Panc1 (cell line): ENCODE data around the gene CLMN. TPM values are rescaled to one million over a fixed set of nuclear protein-coding genes. Genes with fewer than 3 reads are reported as not detected.

Experiments used
- ATAC-seq: fragments of 200-7000 bp; cut with Tn5 transposase; 2 replicates; pipeline ENCODE4 v1.9.1; 2020; ENCODE audit warnings: mild to moderate bottlenecking, moderate library complexity
- BruUV-seq: library from RNA; stranded (reverse); fragments of 400-500 nt; replicated peaks from 2 replicates; lab custom pipeline; 2021; lab: Mats Ljungman, UMichigan
- CTCF ChIA-PET: fragments of 300-600 bp; sonication (Branson Sonifier 250); formaldehyde crosslinking; loops from one replicate; lab custom pipeline; 2022; ENCODE audit warnings: antibody characterized with exemption; lab: Charles Lee
- POLR2A ChIA-PET: fragments of 300-600 bp; sonication (Branson Sonifier 250); formaldehyde crosslinking; loops from one replicate; lab custom pipeline; 2022; ENCODE audit warnings: antibody characterized with exemption; lab: Charles Lee
- DNase-seq: peaks from one replicate; pipeline ENCODE4 v3.0.0-alpha.2; 2010; ENCODE audit warnings: low read depth, low spot score
- H3K27ac ChIP-seq: 2 replicates; pipeline ENCODE4 v1.5.1; 2011; ENCODE audit warnings: mild to moderate bottlenecking, low read length, inconsistent platforms
- H3K27me3 ChIP-seq: fragments of 200-500 bp; sonication (Bioruptor generic); 2 replicates; pipeline ENCODE4 v1.6.0; 2014; ENCODE audit warnings: low read length, inconsistent platforms; ENCODE audit not compliant: control insufficient read depth, insufficient read depth
- H3K36me3 ChIP-seq: fragments of 200-500 bp; sonication (Bioruptor generic); 2 replicates; pipeline ENCODE4 v1.5.1; 2014; ENCODE audit warnings: inconsistent platforms, mild to moderate bottlenecking, low read length, moderate library complexity; ENCODE audit not compliant: control insufficient read depth, insufficient read depth
- H3K4me1 ChIP-seq: 2 replicates; pipeline ENCODE4 v1.5.1; 2011; ENCODE audit warnings: inconsistent platforms, mild to moderate bottlenecking, low read length, moderate library complexity; ENCODE audit not compliant: control insufficient read depth, insufficient read depth
- H3K4me3 ChIP-seq, 2 experiments: 2 replicates each; pipeline ENCODE4 v1.5.1; 2011 to 2012; ENCODE audit warnings: low read depth in 2 of 2, low read length in 2 of 2, mild to moderate bottlenecking in 2 of 2, inconsistent platforms in 1 of 2, moderate library complexity in 1 of 2
- H3K9me3 ChIP-seq: fragments of 200-500 bp; sonication (Bioruptor generic); 2 replicates; pipeline ENCODE4 v1.5.1; 2014; ENCODE audit warnings: low read depth, mild to moderate bottlenecking, inconsistent platforms, low read length, moderate library complexity; ENCODE audit not compliant: control insufficient read depth, insufficient read depth
- POLR2AphosphoS5 ChIP-seq: IDR thresholded peaks from 2 replicates; pipeline ENCODE4 v1.6.1; 2012; ENCODE audit warnings: mild to moderate bottlenecking, low read depth, low read length, moderate library complexity
- SIN3A ChIP-seq: IDR thresholded peaks from 2 replicates; pipeline ENCODE4 v1.6.1; 2012; ENCODE audit warnings: low read depth, mild to moderate bottlenecking, low read length, moderate library complexity, borderline replicate concordance; ENCODE audit not compliant: insufficient read depth
- TCF7L2 ChIP-seq: IDR thresholded peaks from 2 replicates; pipeline ENCODE4 v1.6.1; 2011; ENCODE audit warnings: mild to moderate bottlenecking, low read depth, low read length, inconsistent platforms
- in situ Hi-C: cut with HindIII; loops from 2 replicates; pipeline ENCODE4 v1.10.0; 2016; ENCODE audit warnings: low sequenced_read_pairs, low pct_unique_long_range_greater_than_20kb
- intact Hi-C: fragments of 100-400 bp; cut with micrococcal nuclease; formaldehyde crosslinking; loops from one replicate; pipeline ENCODE4 v1.10.0; 2022; ENCODE audit not compliant: unreplicated experiment
- total RNA-seq: library from RNA; stranded (reverse); gene quantifications from one replicate; pipeline ENCODE4 v1.2.1, GENCODE V29; 2021; ENCODE audit not compliant: unreplicated experiment
- TF ChIP-seq, protein P1 (sequence below), 2 experiments: IDR thresholded peaks; 2 replicates each; pipeline ENCODE4 v1.6.1; 2011 to 2012; ENCODE audit warnings: low read depth in 2 of 2, control low read depth in 1 of 2, low read length in 1 of 2, mild to moderate bottlenecking in 1 of 2, moderate library complexity in 1 of 2; ENCODE audit not compliant: insufficient read depth in 1 of 2
- TF ChIP-seq, protein P2 (sequence below): fragments of 450-650 bp; IDR thresholded peaks from 2 replicates; pipeline ENCODE4 v1.5.1; 2017; ENCODE audit warnings: mild to moderate bottlenecking

Gene CLMN
- total RNA-seq, 1 experiment from 2014 or later, result 34.9 TPM

DNA sequence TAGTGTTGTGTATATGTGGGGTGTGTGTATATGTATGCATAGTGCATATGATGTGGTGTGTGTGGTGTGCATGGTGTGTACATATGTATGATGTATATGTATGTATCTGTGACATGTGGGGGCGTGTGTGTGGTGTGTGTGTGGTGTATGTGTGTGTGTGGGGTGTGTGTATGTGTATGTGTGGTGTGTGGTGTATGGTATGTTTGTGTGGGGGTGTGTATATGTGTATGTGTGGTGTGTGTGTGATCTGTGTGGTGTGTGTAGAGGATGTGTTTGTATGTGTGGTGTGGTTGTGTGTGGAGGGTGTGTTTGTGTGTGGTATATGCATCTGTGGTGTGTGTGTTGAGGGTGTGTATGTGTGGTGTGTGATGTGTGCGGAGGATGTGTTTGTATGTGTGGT is 61.6 kb downstream of the CLMN start:
- Histone ChIP-seq H3K4me3 (no peak overlapping the region), H3K9me3 (no peaks in the 10 kb centered on the region), H3K36me3 (no peaks in the 10 kb centered on the region), H3K27ac (no peak overlapping the region), H3K4me1 (peaks cover 26% of the 10 kb centered on the region), H3K27me3 (no peaks in the 10 kb centered on the region)
- intact Hi-C loops, result no loop called here
- POLR2A ChIA-PET, result no interaction called here
- CTCF ChIA-PET, result no interaction called here
- in situ Hi-C loops, result no loop called here
- ATAC-seq (no peak), DNase-seq (no peak)
- no TSS peak for BruUV-seq
- TF ChIP-seq SIN3A (no peak), POLR2AphosphoS5 (no peak), TCF7L2 (no peak)
- TF ChIP-seq, protein P1, sequence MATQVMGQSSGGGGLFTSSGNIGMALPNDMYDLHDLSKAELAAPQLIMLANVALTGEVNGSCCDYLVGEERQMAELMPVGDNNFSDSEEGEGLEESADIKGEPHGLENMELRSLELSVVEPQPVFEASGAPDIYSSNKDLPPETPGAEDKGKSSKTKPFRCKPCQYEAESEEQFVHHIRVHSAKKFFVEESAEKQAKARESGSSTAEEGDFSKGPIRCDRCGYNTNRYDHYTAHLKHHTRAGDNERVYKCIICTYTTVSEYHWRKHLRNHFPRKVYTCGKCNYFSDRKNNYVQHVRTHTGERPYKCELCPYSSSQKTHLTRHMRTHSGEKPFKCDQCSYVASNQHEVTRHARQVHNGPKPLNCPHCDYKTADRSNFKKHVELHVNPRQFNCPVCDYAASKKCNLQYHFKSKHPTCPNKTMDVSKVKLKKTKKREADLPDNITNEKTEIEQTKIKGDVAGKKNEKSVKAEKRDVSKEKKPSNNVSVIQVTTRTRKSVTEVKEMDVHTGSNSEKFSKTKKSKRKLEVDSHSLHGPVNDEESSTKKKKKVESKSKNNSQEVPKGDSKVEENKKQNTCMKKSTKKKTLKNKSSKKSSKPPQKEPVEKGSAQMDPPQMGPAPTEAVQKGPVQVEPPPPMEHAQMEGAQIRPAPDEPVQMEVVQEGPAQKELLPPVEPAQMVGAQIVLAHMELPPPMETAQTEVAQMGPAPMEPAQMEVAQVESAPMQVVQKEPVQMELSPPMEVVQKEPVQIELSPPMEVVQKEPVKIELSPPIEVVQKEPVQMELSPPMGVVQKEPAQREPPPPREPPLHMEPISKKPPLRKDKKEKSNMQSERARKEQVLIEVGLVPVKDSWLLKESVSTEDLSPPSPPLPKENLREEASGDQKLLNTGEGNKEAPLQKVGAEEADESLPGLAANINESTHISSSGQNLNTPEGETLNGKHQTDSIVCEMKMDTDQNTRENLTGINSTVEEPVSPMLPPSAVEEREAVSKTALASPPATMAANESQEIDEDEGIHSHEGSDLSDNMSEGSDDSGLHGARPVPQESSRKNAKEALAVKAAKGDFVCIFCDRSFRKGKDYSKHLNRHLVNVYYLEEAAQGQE (IDR thresholded peaks at IDR 0.05; ENCODE audit: insufficient read depth in 1 of 2, low read depth in 2 of 2, low read length in 1 of 2), result no peak
- TF ChIP-seq, protein P2, sequence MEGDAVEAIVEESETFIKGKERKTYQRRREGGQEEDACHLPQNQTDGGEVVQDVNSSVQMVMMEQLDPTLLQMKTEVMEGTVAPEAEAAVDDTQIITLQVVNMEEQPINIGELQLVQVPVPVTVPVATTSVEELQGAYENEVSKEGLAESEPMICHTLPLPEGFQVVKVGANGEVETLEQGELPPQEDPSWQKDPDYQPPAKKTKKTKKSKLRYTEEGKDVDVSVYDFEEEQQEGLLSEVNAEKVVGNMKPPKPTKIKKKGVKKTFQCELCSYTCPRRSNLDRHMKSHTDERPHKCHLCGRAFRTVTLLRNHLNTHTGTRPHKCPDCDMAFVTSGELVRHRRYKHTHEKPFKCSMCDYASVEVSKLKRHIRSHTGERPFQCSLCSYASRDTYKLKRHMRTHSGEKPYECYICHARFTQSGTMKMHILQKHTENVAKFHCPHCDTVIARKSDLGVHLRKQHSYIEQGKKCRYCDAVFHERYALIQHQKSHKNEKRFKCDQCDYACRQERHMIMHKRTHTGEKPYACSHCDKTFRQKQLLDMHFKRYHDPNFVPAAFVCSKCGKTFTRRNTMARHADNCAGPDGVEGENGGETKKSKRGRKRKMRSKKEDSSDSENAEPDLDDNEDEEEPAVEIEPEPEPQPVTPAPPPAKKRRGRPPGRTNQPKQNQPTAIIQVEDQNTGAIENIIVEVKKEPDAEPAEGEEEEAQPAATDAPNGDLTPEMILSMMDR, result no peak

DNA sequence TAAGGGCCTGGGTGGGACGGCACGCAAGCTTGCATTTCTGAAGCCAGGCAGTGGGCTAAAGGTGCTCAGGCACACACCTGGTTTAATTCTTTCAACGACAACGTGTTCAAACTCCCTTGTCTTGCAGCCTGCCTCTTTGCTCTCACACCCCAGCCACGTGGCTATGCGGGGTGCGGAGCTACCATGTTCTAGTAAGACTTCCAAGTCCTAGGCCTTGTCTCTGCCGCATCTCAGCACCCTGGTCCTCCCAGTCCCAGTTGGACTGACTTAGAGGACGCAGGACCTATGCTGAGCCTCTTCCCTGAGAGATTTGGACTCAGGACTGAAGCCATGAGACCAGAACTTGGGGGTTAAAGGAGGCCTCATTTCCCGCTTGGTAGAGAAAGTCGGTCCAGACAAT is 62.2 kb downstream of the CLMN start:
- CTCF ChIA-PET, result no interaction called here
- in situ Hi-C loops, result no loop called here

More for the DNA sequence above, 62.2 kb downstream of the CLMN start:
- no TSS peak for BruUV-seq
- H3K27me3 ChIP-seq, result no peaks in the 10 kb centered on the region
- peaks cover 24% of the 10 kb centered on the region for H3K4me1 ChIP-seq
- H3K27ac ChIP-seq, result no peak overlapping the region
- ATAC-seq (no peak), DNase-seq (no peak)
- POLR2A ChIA-PET, result no interaction called here
- H3K9me3 ChIP-seq, result no peaks in the 10 kb centered on the region
- intact Hi-C loops, result no loop called here
- TF ChIP-seq, protein P2, result no peak
- TF ChIP-seq, protein P1 (IDR thresholded peaks at IDR 0.05; ENCODE audit: insufficient read depth in 1 of 2, low read depth in 2 of 2, low read length in 1 of 2), result no peak
- TF ChIP-seq SIN3A, result no peak
- no peak for TF ChIP-seq TCF7L2
- no peak for TF ChIP-seq POLR2AphosphoS5
- H3K36me3 ChIP-seq, result no peaks in the 10 kb centered on the region
- no peak overlapping the region for H3K4me3 ChIP-seq
